SKM-1 treated with dmso at 0.1 percent for 144 hours (cell line): Measurements from ENCODE around the gene ROMO1.
"Not testable (repeated sequence)": the region's sequence is repeated elsewhere in the genome, so short reads cannot be mapped to it uniquely, and the experiment has no call there.

Experiments
- DNase-seq: peaks from one replicate; lab custom pipeline; 2025; ENCODE audit not compliant: unreplicated experiment; lab: John Stamatoyannopoulos, UW

Gene ROMO1

DNA sequence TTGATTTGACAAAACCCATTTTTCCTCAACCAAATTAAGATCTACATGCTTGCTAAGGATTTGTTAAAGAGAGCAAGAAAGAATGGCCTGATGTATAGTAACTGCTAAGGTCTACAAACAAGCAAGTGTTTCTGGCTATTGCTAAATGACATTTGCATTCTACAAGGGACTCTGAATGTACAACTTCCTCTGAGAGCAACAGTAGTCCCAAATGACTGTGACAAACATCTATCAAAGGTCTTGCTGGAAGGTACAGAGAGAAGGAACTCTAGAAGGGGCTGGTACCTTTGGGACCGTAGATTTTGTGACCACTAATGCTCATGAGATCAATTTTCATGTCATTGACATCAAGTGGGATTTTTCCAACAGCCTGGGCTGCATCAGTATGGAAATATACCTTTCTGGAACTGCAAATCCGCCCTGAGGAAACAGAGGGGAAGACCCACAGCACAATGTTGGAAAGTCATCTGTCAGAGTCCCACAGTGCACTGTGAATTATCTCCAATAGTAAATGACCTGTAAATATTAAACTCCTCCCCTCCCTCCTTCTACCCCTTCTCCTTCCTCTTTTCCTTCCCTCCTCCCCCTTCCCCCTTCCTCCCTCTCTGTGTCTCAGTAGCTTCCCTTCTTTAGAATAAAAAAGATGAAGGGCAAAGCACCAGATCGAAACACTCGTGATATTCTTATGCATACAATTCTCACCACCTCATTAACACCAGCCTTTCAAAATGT, 18.6 kb upstream of the ROMO1 start:
- DNase-seq, result peak; percentile 58

DNA sequence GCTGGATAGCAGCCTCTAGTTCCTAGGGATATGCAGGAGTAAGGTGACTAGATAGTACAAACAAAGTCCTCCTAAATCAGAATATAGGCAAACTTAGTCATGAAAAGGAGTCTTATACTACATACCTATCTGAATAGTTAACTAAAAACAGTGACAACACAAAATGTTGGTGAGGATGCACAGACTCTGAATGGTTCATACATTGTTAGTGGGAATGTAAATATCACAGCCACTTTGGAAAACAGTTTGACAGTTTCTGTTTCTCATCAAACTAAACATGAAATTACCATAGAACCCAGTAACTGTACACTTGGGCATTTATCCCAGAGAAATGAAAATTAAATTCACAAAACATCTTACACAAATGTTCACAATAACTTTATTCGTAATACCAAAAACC, 17.2 kb upstream of the ROMO1 start:
- DNase-seq, result no peak

DNA sequence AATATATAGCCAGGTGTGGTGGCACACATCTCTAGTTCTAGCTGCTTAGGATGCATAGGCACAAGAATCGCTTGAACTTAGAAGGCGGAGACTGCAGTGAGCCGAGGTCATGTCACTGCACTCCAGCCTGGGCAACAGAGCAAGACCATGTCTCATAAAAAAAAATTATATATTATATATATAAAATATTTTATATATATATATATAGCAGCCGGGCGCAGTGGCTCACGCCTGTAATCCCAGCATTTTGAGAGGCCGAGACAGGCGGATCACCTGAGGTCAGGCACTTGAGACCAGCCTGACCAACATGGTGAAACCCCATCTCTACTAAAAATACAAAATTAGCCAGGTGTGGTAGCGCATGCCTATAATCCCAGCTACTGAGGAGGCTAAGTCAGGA, 13.8 kb upstream of the ROMO1 start:
- DNase-seq, result not testable (repeated sequence)

DNA sequence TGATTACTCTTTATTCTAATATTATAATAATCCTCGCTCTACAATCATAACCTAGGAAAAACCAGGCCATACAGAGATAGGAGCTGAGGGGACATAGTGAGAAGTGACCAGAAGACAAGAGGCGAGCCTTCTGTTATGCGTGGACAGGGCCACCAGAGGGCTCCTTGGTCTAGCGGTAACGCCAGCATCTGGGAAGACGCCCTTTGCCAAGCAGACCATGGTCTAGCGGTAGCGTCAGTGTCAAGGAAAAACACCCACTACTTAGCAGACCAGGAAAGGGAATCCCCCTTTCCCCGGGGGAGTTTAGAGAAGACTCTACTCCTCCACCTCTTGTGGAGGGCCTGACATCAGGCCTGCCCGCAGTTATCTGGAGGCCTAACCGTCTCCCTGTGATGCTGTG, 12.3 kb upstream of the ROMO1 start:
- not testable (repeated sequence) for DNase-seq

DNA sequence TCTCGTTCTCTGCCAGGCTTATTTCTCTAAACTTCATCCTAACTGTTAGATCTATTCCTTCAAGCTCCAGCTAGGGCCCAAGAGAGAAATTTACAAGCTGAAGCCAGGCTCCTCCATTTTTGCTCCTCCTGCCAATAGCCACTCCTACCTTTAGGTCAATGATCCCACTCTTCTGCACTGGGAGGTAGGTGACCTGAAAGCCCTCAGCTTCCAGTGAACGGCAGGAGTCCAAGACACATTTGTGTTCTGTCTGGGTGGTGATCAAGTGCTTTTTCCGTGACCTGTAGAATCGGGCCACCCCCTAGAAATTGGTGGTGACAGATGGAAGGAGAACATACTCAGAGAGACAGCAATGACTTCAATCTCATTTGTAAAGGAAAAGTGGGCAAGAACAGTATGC, 8.9 kb upstream of the ROMO1 start:
- DNase-seq, result no peak

DNA sequence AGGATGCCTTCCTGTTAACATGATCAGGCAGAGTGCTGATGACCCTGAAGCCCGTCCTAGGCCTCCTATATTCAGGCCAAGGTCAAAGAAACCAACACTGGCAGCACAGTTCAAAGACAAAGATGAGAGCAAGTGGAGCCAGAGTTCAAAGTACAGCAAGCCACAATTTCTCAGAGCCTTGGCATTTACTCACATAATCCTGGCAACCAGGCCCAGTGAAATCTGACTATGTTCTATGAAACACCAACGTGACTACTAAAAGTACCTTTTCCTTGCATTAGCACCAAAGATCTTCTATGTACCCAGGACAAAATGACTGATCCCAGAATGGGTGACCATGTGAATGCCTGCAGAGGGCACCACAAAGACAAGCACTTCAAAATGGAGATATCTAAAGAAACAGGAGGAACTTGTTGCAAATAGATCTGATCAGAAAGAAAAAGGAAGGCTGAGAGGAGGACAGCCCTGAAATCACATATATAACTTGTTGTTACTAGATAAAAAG, 3.9 kb upstream of the ROMO1 start:
- DNase-seq, result no peak

DNA sequence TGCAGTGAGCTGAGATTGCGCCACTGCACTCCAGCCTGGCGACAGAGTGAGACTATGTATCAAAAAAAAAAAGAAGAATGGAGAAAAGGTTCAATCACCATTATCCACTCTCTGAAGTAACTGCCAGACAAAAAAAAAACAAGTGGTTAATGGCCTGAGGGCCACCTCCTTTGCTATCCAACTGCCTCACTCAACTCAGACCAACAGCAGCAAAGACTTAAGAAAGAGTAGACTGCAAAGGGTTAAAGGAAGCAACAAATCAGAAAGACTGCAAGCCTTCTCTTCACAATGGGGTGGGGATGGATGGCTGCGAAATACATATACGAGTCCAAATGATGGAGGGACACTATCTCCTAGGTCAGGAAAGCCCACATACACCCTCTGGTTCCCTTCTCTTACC, 3.2 kb upstream of the ROMO1 start:
- no peak for DNase-seq

DNA sequence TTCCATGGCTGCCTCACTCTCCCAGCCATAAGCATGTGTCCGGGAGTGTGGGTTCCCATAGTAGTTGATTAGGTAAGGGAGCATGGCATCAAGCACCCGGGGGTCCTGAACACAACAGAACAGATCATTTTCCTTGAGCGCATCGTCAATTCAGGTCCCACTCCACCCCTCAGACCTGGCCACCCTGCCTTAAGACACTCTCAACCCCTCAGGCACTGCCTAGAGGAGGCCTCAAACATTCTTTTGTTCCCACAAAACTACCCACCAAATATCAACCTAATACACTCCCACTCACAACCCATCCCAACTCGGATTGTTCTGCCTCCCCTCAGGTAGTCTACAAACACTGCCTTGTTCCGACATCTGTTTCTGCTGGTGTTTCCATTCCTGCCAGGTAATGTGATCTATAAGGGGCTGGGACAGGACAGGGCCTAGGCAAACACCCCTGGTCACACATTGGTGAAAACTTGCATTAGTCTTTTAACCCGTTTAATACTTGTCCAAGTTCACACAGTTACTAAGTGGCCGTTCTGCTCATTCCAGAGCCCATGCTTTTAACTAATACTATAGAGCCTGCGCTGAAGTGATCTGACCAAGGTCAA, 1.4 kb upstream of the ROMO1 start:
- no peak for DNase-seq

DNA sequence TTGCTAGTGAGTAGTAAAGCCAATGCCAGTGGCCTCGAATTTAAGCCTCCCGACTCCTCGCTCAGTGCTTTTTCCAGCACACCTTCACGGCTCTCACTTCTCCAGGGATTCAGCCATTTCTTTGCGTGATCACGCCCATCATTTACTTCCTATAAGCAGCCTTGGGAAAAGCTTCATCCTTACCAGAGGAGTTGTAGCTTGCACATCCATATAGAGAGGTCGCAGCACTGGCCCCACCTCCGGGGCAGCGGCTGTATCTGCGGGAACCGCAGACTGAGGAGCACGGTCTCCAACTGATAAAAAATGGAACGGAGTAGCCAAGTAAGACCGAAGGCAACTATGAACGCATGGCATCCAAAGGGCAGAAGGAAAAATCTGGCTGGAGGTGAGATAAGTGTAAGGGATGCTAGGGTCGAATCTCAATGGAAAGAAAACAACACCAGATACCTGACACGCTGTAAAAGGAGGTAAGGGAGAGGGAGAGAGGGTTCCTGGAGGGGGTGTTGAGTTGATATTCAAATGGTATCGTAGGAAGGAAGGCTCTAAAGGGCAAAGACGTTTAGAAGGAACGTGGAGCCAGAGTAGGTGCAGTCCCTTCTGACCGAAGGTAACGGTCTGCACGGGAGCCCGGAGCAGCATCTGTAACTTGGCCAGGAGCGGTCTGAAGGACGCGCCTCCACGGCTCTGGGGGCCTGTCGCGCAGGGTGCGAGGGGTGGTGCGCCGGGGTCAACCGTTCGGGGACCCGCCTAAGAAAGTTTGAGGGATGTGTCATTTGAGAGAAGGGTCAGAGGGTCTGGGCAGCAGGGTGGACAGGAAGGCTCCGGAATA, 693 bp upstream of the ROMO1 start:
- DNase-seq, result no peak

DNA sequence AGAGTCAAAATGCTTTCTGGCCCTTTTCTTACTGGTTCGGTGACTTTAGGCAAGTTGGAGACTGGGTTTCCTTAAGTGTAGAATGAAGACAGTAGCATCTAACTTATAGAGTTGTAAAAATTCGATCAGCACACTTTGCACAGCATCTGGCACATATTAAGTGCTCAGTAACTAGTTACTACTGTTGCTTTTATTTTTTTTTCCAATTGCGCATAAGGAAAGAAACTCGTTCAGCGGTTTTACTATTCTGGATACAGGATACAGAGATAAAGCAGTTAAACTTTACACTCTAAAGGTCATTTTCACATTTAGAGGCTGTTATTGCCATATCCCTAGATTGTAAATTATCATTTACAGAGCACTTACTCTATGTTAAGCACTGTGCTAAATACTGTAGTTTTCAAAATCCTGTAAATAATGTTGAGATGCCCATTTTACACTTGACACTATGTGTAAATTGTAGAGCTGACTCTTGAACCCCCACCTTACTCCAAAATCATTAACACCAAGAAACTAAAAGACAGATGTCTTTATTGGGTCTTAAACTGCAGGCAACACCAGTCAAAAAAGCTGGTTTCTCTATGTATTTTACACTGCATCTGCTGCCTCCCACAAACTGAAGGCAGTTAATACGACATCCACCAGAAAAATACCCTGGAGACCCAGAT, 886 bp downstream of the ROMO1 start:
- no peak for DNase-seq

DNA sequence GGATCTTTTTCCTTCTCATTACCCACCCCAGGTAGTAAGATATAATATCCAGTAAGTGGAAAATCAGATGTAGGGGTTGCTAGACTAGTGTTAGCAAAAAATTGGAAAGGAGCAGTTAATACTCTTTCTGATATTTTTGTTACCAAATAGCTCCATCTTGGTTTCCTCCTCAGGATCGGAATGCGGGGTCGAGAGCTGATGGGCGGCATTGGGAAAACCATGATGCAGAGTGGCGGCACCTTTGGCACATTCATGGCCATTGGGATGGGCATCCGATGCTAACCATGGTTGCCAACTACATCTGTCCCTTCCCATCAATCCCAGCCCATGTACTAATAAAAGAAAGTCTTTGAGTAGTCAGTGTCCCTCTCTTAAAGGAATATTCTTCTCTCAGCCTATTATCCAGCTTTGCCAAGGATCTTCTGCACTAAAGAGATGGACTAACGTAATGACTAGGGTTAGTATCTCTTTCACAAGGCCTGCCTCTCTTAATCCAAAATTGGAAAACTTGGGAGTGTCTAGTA, 1.5 kb downstream of the ROMO1 start:
- DNase-seq, result no peak

DNA sequence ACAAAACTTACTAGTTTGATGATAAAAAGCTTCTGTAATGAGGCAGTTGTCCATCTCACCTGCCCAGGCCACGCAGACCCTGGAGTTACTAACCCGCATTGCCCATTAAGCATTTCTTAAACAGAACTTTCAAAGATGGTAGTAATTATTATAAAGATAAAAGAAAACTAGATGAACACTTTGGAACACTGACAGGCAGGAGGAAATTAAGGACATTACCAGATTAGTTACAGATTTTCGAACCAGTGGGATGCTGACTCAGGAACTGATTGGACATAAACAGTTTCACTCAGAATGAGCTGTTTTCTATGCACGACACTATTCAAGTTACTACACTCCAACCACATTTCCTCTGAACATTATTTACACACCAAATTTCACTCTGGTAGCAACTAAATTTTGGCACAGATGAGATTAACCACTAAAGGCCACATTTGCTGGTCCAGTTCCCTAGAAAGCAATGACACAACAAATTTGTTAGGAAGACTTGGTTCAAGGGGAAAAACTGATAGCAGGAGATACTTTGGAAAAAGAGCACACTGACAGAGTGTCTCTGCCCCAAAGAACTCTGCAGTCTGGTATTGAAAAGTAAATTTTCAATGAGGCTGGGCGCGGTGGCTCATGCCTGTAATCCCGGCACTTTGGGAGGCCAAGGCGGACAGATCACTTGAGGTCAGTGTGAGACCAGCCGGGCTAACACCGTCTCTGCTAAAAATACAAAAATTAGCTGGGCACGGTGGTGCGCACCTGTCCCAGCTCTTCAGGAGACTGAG, 3.0 kb downstream of the ROMO1 start:
- no peak for DNase-seq

DNA sequence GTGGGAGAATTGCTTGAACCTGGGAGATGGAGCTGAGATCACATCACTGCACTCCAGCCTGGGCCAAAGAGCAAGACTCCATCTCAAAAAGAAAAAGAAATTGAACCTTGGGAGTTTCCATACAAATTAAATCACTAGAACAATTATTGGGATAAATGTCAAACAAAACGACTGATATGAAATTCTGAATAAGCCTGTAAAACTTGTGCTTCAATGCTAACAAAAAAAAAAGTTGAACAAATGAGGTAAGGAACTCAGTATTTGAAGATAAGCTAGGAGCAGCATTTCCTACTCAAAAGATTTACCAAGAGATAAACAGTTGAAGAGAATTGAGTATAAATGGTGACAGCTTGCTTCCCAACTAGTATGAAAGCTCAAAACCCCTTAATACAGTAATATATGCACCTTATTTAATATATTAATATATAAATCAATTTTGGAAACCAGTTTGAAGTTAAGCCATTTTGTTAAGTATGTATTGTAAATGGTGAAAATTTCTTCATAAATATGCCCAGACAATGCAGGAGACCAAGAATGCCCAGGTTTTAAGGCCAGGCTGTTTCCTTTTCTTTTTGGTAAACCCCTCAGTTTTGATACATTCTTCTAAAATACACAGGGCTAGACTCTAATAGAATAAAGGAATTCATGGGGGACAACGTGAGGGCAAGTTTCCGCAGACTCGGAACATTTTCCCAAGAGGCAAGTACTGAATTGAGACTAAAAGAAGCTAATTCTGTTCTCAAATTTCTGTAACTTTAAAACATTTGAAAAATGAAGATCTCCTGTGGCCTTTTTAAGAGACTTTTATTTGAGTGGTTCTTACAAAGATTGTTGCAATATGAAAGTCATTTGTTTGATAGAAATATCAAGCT, 3.9 kb downstream of the ROMO1 start:
- DNase-seq, result no peak

DNA sequence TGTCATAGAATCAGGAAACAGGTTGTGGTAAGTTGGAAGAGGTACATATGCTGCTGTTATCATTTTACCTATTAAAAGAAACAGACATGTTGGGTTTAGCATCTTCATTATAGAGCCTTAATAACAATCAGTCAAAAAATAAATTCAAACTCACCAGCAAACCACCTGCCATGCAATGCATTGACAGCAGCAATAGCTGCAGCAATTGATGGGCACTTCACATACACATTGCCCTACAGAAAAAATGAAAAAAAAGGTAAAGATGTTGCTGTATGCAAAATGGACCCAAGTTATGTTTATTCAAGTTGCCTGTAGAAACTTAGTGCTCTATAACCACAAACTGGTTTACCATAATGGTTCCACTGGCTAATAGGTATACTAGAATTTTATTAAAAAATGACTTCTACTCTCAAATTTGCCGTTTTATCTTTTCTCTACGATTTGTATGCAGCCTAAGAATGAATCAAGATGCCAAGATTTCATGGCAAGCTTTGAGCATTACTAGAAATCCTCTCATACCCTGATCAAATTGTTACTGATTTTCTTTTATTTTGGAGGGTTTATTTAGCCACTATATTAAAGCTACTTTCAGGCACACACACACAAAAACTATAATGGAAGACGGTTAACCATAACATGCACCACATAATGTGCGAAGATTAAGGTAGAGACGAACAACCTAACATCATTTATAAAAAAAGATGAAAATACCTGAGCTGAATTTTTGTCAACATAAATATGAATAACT, 5.5 kb downstream of the ROMO1 start:
- DNase-seq, result no peak

DNA sequence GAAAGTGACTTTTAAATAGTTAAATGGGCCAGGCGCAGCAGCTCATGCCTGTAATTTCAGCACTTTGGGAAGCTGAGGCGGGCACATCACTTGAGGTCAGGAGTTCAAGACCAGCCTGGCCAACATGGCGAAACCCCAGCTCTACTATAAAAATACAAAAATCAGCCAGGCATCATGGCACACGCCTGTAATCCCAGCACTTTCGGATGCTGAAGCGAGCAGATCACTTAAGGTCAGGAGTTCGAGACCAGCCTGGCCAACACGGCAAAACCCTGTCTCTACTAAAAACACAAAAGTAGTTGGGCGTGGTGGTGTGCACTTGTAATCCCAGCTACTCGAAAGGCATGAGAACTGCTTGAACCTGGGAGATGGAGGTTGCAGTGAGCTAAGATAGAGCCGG, 6.7 kb downstream of the ROMO1 start:
- DNase-seq, result not testable (repeated sequence)

DNA sequence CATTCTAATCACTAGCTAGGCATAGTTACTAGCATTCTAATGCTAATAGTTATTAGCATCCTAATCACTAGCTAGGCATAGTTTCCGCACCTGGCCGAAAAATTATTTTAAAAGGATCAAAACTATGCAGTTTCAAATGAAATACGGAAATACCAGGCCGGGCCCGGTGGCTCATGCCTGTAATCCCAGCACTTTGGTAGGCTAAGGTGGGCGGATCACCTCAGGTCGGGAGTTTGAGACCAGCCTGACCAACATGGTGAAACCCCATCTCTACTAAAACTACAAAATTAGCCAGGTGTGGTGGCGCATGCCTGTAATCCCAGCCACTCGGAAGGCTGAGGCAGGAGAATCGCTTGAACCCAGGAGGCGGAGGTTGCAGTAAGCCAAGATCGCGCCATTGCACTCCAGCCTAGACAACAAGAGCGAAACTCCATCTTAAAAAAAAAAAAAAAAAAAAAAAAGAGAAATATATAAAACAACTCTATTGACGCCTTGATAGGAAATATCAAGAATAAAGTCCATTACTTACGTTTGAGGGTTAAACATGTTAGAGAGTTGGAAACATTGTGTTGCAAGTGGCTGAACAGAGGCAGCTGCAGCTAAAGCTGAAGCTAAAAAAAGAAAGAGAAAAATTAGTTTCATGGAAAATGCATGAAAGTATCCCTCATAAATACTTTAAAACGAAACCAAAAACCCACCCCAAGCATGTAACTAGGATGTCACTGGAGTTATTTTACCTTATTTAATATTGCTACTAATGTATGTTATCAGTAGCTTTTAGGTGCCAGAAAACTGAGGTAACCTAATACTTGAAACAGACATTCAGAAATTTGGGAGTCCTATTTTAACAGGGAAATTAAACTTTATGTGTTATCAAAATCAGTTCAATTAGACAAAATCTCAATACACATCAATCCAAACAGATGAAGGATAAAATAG, 7.7 kb downstream of the ROMO1 start:
- not testable (repeated sequence) for DNase-seq

DNA sequence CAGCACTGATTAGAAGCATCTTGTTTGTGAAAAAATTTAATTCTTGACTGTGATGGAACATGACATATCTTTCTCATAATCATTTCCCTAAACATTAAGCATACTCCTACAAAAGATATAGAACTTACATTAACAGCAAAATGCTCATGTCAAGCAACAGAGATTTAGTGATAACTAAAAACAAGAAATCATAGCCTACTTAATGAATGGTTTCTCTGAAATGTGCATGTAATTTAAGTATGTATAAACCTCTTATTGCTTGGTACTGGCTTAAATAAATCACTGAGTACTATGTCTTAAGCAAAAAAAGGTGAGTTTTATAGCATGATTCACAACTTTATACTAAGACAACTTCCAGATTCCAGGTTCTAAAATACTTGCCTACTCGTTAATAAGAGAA, 9.3 kb downstream of the ROMO1 start:
- no peak for DNase-seq

DNA sequence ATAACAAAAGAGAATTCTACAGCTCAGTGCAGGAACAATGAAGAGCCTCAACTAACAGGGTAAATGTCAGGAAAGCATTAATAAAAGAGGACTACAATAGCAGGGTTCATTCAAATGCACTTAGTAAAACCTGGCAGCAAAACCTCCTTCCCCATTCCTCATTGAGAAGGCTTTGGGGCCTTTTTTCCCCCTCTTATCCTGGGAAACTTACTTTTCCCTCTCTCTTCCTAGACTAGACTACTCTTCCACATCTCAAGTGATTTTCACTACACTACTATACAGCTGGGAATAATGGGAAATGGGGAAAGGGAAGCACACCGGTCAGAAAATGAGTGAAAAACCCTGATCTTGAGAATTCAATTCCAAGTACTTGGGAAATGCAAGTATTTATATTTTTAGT, 10.1 kb downstream of the ROMO1 start:
- no peak for DNase-seq
